Smooth muscle cell (in vitro differentiated cells): ENCODE data around the gene SDK1. TPM values are rescaled to one million over a fixed set of nuclear protein-coding genes. Genes with fewer than 3 reads are reported as not detected.
A peak's percentile ranks its signal among the peaks of the same experiment; 100 is the strongest.

Experiments used
- DNase-seq: peaks from one replicate; lab custom pipeline; 2025; ENCODE audit not compliant: unreplicated experiment; lab: John Stamatoyannopoulos, UW
- H2AFZ ChIP-seq: fragments of 200-600 bp; sonication (generic); 2 replicates; pipeline ENCODE4 v1.6.0; 2016; ENCODE audit warnings: antibody characterized with exemption, low read depth, mild to moderate bottlenecking
- H3F3A ChIP-seq: fragments of 200-600 bp; sonication (generic); 2 replicates; pipeline ENCODE4 v1.6.0; 2017; ENCODE audit warnings: antibody characterized with exemption, low read depth
- H3K27ac ChIP-seq: fragments of 200-600 bp; sonication (generic); 2 replicates; pipeline ENCODE4 v1.5.1; 2016; ENCODE audit warnings: low read depth, mild to moderate bottlenecking
- H3K27me3 ChIP-seq: fragments of 200-600 bp; sonication (generic); 2 replicates; pipeline ENCODE4 v1.6.1; 2016; ENCODE audit warnings: low read depth, mild to moderate bottlenecking
- H3K36me3 ChIP-seq: fragments of 200-600 bp; sonication (generic); 2 replicates; pipeline ENCODE4 v1.5.1; 2016; ENCODE audit warnings: low read depth
- H3K4me1 ChIP-seq: fragments of 200-600 bp; sonication (generic); 2 replicates; pipeline ENCODE4 v1.5.1; 2016; ENCODE audit warnings: low read depth
- H3K4me2 ChIP-seq: fragments of 200-600 bp; sonication (generic); 2 replicates; pipeline ENCODE4 v1.6.0; 2016; ENCODE audit warnings: mild to moderate bottlenecking
- H3K4me3 ChIP-seq: fragments of 200-600 bp; sonication (generic); 2 replicates; pipeline ENCODE4 v1.5.1; 2016; ENCODE audit warnings: mild to moderate bottlenecking
- H3K79me2 ChIP-seq: fragments of 200-600 bp; sonication (generic); 2 replicates; pipeline ENCODE4 v1.6.0; 2016; ENCODE audit warnings: low read depth, mild to moderate bottlenecking
- H3K9ac ChIP-seq: fragments of 200-600 bp; sonication (generic); 2 replicates; pipeline ENCODE4 v1.6.0; 2016; ENCODE audit warnings: low read depth
- H3K9me3 ChIP-seq: fragments of 200-600 bp; sonication (generic); replicated peaks from 2 replicates; pipeline ENCODE4 v1.5.1; 2016; ENCODE audit warnings: low read depth
- H4K20me1 ChIP-seq: fragments of 200-600 bp; sonication (generic); 2 replicates; pipeline ENCODE4 v1.6.0; 2016; ENCODE audit warnings: low read depth
- WGBS: methylation state at CpG from one replicate; pipeline ENCODE4 v1.1.7; 2016; ENCODE audit warnings: low lambda C conversion rate; 5-methylcytosine and 5-hydroxymethylcytosine counted together
- polyA plus RNA-seq: library from polyadenylated mRNA; unstranded; fragments of >200 nt; fragmentation: Nextera tagmentation; extraction: Ambion mirVana; gene quantifications from 2 replicates; pipeline ENCODE4 v1.2.1, GENCODE V29; 2016
- total RNA-seq: library from RNA; depleted of rRNA; stranded (reverse); fragments of >200 nt; gene quantifications from 2 replicates; pipeline ENCODE4 v1.2.3, GENCODE V29; 2014
- TF ChIP-seq, protein P1 (sequence below): fragments of 200-600 bp; sonication (generic); IDR thresholded peaks from 2 replicates; pipeline ENCODE4 v1.5.1; 2017; ENCODE audit warnings: borderline replicate concordance, mild to moderate bottlenecking, antibody characterized with exemption; ENCODE audit not compliant: insufficient read depth, poor library complexity, severe bottlenecking

The SDK1 gene
- total and polyA plus RNA-seq, 2 experiments from 2014 or later = 1.1 to 2.5 TPM

DNA sequence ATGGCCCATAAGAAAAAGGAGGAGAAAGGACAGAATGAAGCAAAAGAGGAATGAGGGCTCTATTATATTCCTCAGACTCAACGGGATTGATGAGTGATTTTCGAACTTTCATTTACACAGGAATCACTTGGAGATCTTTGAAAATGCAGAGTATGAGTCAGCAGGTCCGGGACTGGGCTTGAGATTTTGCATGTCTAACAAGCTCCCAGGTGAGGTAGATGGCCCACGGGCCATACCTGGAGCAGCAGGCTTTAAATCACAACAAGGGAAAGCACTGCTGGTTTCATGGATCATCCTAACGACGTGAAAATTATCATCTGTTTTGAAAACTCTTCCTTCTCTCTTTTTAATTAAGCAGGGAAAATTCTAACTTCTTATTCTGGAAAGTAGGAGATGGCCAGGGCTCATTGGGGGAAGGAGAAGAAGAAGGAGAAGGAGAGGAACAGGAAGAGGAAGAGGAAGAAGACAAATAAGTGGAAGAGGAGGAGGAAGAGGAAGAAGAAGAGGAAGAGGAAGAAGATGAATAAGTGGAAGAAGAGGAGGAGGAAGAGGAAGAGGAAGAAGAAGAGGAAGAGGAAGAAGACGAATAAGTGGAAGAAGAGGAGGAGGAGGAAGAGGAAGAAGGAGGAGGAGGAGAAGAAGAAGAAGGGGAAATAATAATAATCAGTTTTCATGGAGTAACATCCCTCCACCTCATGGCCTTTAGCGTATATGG lies 3.8 kb upstream of the SDK1 start:
- no peaks in the 10 kb centered on the region for H3K9me3 ChIP-seq
- H3K4me2 ChIP-seq = no peak overlapping the region
- no peaks in the 10 kb centered on the region for H4K20me1 ChIP-seq
- WGBS = 72% methylated on average over 8 of the region's 8 CpGs
- H3K27me3 ChIP-seq = no peaks in the 10 kb centered on the region
- DNase-seq = no peak
- no peak overlapping the region for H3K27ac ChIP-seq
- H3K4me3 ChIP-seq = no peak overlapping the region
- no peaks in the 10 kb centered on the region for H3K36me3 ChIP-seq
- no peaks in the 10 kb centered on the region for H3K79me2 ChIP-seq
- H3K4me1 ChIP-seq = peaks cover 19% of the 10 kb centered on the region
- H3K9ac ChIP-seq = no peak overlapping the region
- H2AFZ ChIP-seq = no peak overlapping the region
- TF ChIP-seq, protein P1, sequence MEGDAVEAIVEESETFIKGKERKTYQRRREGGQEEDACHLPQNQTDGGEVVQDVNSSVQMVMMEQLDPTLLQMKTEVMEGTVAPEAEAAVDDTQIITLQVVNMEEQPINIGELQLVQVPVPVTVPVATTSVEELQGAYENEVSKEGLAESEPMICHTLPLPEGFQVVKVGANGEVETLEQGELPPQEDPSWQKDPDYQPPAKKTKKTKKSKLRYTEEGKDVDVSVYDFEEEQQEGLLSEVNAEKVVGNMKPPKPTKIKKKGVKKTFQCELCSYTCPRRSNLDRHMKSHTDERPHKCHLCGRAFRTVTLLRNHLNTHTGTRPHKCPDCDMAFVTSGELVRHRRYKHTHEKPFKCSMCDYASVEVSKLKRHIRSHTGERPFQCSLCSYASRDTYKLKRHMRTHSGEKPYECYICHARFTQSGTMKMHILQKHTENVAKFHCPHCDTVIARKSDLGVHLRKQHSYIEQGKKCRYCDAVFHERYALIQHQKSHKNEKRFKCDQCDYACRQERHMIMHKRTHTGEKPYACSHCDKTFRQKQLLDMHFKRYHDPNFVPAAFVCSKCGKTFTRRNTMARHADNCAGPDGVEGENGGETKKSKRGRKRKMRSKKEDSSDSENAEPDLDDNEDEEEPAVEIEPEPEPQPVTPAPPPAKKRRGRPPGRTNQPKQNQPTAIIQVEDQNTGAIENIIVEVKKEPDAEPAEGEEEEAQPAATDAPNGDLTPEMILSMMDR = no peak
- peaks cover 4% of the 10 kb centered on the region for H3F3A ChIP-seq

DNA sequence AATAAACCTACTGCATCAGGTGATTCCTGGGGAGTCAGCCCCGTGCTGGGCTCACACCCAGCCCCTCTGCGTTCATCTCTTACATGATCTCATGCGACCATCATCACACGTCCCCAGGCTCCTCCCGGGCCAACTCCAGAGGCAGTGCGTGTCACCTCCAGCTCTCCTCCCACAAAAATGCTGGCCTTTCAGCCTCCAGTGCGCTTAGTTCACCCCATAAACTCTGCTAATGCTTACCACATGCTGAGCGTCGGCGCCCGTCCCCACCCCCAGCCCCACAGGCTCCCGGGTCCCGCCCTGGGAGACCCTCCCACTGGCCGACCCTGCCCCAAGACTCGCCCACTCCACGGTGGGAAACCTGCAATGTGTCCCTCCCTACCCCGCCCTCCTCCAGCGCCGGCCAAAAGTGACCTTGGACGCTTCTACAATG lies 816 bp upstream of the SDK1 start:
- H3K79me2 ChIP-seq = no peaks in the 10 kb centered on the region
- H3F3A ChIP-seq = peaks cover 8% of the 10 kb centered on the region
- H3K4me2 ChIP-seq = peak overlapping the region; percentile 96
- peak overlapping the region; percentile 60 for H3K4me3 ChIP-seq
- 8% methylated on average over 11 of the region's 20 CpGs for WGBS
- H3K9me3 ChIP-seq = no peaks in the 10 kb centered on the region
- H3K4me1 ChIP-seq = peaks cover 18% of the 10 kb centered on the region
- H3K27me3 ChIP-seq = peaks cover 5% of the 10 kb centered on the region
- no peak for DNase-seq
- TF ChIP-seq, protein P1 = no peak
- no peaks in the 10 kb centered on the region for H4K20me1 ChIP-seq
- no peak overlapping the region for H3K9ac ChIP-seq
- H3K36me3 ChIP-seq = no peaks in the 10 kb centered on the region
- H3K27ac ChIP-seq = no peak overlapping the region
- H2AFZ ChIP-seq = peak overlapping the region; percentile 89

DNA sequence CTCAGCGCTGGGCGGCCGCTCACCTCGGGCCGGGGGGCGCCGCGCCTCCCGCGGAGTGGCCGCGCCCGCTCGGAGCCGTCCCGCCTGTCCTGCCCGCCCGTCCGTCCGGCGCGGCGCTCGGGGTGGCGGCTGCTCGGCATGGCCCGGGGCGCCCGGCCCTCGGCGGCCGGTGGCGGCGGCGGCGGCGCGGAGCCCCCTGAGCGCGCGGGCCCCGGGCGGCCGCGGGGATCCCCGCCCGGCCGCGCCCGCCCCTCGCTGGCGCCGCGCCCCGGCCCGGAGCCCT lies 338 bp downstream of the SDK1 start:
- Histone ChIP-seq H3K4me2 (peak overlapping the region; percentile 69), H3K9ac (no peak overlapping the region)
- no peak for DNase-seq

More for the DNA sequence above, 338 bp downstream of the SDK1 start:
- no CpG with 5 or more reads among the region's 56 CpGs for WGBS
- TF ChIP-seq, protein P1 = no peak
- Histone ChIP-seq H3K36me3 (no peaks in the 10 kb centered on the region), H3K27ac (no peak overlapping the region), H3K79me2 (no peaks in the 10 kb centered on the region), H4K20me1 (no peaks in the 10 kb centered on the region), H3F3A (peaks cover 8% of the 10 kb centered on the region), H3K4me3 (peak overlapping the region; percentile 51), H2AFZ (no peak overlapping the region), H3K27me3 (peaks cover 5% of the 10 kb centered on the region), H3K4me1 (peaks cover 18% of the 10 kb centered on the region), H3K9me3 (no peaks in the 10 kb centered on the region)
